K562 (cell line): ENCODE data around the gene NAA80. TPM values are rescaled to one million over a fixed set of nuclear protein-coding genes. Genes with fewer than 3 reads are reported as not detected.

ENCODE experiments used
- CTBP1 ChIP-seq: fragments of 450-650 bp; IDR thresholded peaks from 2 replicates; pipeline ENCODE4 v1.6.1; 2016; ENCODE audit warnings: borderline replicate concordance
- ESRRB ChIP-seq: fragments of 250-450 bp; sonication (Bioruptor Pico); IDR thresholded peaks from 2 replicates; pipeline ENCODE4 v1.5.0; 2020; ENCODE audit warnings: mild to moderate bottlenecking, moderate library complexity, borderline replicate concordance
- FOXJ2 ChIP-seq: fragments of 200-800 bp; sonication (Bioruptor generic); IDR thresholded peaks from 2 replicates; pipeline ENCODE4 v1.6.1; 2016; ENCODE audit warnings: missing genetic modification characterization, missing compliant biosample characterization
- HDAC8 ChIP-seq: fragments of 450-650 bp; IDR thresholded peaks from 2 replicates; pipeline ENCODE4 v1.6.1; 2016; ENCODE audit warnings: mild to moderate bottlenecking, missing genetic modification characterization, moderate library complexity, missing compliant biosample characterization
- MCM2 ChIP-seq: fragments of 450-650 bp; IDR thresholded peaks from 2 replicates; pipeline ENCODE4 v1.6.1; 2017; ENCODE audit warnings: low read depth, mild to moderate bottlenecking
- MTA2 ChIP-seq: fragments of 450-650 bp; IDR thresholded peaks from 2 replicates; pipeline ENCODE4 v1.6.1; 2016; ENCODE audit warnings: low read depth
- NFYB ChIP-seq: IDR thresholded peaks from 2 replicates; pipeline ENCODE4 v1.6.1; 2011; ENCODE audit warnings: mild to moderate bottlenecking, moderate library complexity; ENCODE audit not compliant: insufficient read length; ENCODE audit errors: extremely low read depth
- SAP30 ChIP-seq: fragments of 200-600 bp; sonication (generic); IDR thresholded peaks from 2 replicates; pipeline ENCODE4 v1.6.1; 2012; ENCODE audit warnings: borderline replicate concordance, low read depth, mild to moderate bottlenecking, moderate library complexity, low read length, control low read depth, inconsistent platforms; ENCODE audit not compliant: insufficient read depth, poor library complexity, severe bottlenecking
- SMAD3 ChIP-seq: fragments of 450-650 bp; formaldehyde crosslinking; conservative IDR thresholded peaks from 2 replicates; pipeline ENCODE4 v1.4.0; 2020; ENCODE audit warnings: mild to moderate bottlenecking
- TRIM28 ChIP-seq: fragments of 450-650 bp; IDR thresholded peaks from 2 replicates; pipeline ENCODE4 v1.6.1; 2017
- polyA plus RNA-seq, 8 experiments: library from polyadenylated mRNA; depleted of rRNA in 4 of 8; stranded (reverse) in 5 of 8; unstranded in 3 of 8; fragments of >200 nt; fragmentation: Nextera tagmentation in 2 of 8; fragmentation: Illumina TruSeq in 1 of 8; extraction: Ambion mirVana in 2 of 8; extraction: Trizol in 1 of 8; gene quantifications; 2 replicates each; pipeline versions ENCODE4 v1.2.1 to v1.2.3, GENCODE V29; 2011 to 2014; ENCODE audit warnings: inconsistent platforms in 1 of 8, missing spikeins in 1 of 8
- total RNA-seq, 7 experiments: library from RNA; depleted of rRNA in 6 of 7; stranded (reverse); fragments of >200 nt in 6 of 7; fragmentation: Illumina TruSeq in 2 of 7; extraction: Trizol in 2 of 7; gene quantifications; 2 replicates each; pipeline versions ENCODE4 v1.2.1 to v1.2.3, GENCODE V29; 2011 to 2021; ENCODE audit warnings: low replicate concordance in 1 of 7
- TF ChIP-seq, protein P1 (sequence below), 2 experiments: fragments of 150-350 bp in 1 of 2; IDR thresholded peaks; 2 replicates each; pipeline ENCODE4 v1.6.1; 2012 to 2016; ENCODE audit warnings: low read depth in 2 of 2, low read length in 2 of 2, mild to moderate bottlenecking in 1 of 2, moderate library complexity in 1 of 2
- TF ChIP-seq, protein P2 (sequence below): fragments of 250-450 bp; sonication (Bioruptor Pico); IDR thresholded peaks from 2 replicates; pipeline ENCODE4 v1.4.0; 2020; ENCODE audit warnings: mild to moderate bottlenecking, moderate library complexity
- TF ChIP-seq, protein P3 (sequence below): sonication (generic); formaldehyde crosslinking; IDR thresholded peaks from 2 replicates; pipeline ENCODE4 v1.8.0; 2022; ENCODE audit warnings: missing genetic modification reagents, mild to moderate bottlenecking, borderline replicate concordance
- TF ChIP-seq, protein P4 (sequence below): fragments of 450-650 bp; IDR thresholded peaks from 2 replicates; pipeline ENCODE4 v1.6.1; 2016
- TF ChIP-seq, protein P5 (sequence below): fragments of 450-650 bp; formaldehyde crosslinking; conservative IDR thresholded peaks from 2 replicates; pipeline ENCODE4 v1.4.0; 2022; ENCODE audit warnings: mild to moderate bottlenecking, missing genetic modification characterization
- TF ChIP-seq, protein P6 (sequence below): fragments of 200-800 bp; sonication (Bioruptor generic); IDR thresholded peaks from 2 replicates; pipeline ENCODE4 v1.6.1; 2017; ENCODE audit warnings: missing genetic modification characterization, missing compliant biosample characterization

The NAA80 gene
- total and polyA plus RNA-seq, 9 of the 15 experiments (the other 6 are each of a cell fraction or from before 2014, with no cell fraction given), result 0.82 to 24.0 (median 8.6) TPM

DNA sequence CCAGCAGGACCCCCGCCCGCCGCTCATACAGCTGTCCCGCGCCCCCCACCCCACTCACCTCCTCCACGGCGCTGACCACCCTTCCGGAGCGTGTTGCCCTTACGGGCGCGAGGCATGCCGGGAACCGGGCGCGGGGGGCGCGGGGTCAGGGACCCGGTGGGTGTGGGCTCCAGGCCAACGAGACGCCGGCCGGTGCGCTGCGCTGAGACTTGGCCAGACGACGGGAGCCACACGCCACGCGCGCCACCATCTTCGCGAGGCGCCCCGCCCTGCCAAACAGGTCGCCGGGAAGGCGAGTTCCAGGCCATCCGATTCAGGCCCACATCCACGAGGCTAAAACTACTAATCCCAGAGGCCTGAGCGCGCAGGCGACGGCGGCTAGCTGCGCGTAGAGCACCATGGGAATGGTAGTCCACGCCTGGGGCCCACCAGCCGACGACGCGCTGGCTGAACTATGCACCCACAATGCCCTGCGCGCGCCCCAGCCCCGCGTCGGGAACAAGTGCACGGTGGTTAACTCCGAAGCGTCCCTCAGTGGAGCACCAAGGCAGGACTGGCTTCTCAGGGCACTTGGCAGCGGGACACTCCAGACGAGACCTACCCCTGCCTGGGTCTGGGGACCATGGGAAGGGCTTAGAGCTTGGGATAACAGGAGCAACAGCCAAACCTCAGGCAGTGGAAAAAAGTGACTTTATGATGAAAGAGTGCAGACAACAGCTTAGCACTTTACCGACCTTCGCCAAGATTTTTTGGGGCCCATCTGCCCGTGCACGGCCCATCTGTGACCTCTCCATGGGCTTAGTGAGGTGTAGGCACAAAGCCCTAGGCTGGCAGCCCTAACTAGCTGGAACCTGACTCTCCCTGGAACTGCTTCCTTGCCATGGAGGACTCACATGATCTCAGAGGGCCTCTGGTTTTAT lies 6.8 kb downstream of the NAA80 start, which contains the start of gene IFRD2 (continued):
- TF ChIP-seq ESRRB (CRISPR knock-in tag) (no peak), NFYB (no peak), CTBP1 (peak; percentile 56; the same call in 1 of the 2 replicates), HDAC8 (peak; percentile 79; the same call in 1 of the 2 replicates), TRIM28 (no peak), SMAD3 (CRISPR knock-in tag) (peak; percentile 96), MCM2 (no peak), SAP30 (peak; percentile 79), MTA2 (no peak), FOXJ2 (tag) (peak; percentile 81; the same call in 1 of the 2 replicates)
- TF ChIP-seq, protein P1, sequence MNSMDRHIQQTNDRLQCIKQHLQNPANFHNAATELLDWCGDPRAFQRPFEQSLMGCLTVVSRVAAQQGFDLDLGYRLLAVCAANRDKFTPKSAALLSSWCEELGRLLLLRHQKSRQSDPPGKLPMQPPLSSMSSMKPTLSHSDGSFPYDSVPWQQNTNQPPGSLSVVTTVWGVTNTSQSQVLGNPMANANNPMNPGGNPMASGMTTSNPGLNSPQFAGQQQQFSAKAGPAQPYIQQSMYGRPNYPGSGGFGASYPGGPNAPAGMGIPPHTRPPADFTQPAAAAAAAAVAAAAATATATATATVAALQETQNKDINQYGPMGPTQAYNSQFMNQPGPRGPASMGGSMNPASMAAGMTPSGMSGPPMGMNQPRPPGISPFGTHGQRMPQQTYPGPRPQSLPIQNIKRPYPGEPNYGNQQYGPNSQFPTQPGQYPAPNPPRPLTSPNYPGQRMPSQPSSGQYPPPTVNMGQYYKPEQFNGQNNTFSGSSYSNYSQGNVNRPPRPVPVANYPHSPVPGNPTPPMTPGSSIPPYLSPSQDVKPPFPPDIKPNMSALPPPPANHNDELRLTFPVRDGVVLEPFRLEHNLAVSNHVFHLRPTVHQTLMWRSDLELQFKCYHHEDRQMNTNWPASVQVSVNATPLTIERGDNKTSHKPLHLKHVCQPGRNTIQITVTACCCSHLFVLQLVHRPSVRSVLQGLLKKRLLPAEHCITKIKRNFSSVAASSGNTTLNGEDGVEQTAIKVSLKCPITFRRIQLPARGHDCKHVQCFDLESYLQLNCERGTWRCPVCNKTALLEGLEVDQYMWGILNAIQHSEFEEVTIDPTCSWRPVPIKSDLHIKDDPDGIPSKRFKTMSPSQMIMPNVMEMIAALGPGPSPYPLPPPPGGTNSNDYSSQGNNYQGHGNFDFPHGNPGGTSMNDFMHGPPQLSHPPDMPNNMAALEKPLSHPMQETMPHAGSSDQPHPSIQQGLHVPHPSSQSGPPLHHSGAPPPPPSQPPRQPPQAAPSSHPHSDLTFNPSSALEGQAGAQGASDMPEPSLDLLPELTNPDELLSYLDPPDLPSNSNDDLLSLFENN (IDR thresholded peaks at IDR 0.05; ENCODE audit: low read depth in 2 of 2, low read length in 2 of 2), result no peak
- TF ChIP-seq, protein P2, sequence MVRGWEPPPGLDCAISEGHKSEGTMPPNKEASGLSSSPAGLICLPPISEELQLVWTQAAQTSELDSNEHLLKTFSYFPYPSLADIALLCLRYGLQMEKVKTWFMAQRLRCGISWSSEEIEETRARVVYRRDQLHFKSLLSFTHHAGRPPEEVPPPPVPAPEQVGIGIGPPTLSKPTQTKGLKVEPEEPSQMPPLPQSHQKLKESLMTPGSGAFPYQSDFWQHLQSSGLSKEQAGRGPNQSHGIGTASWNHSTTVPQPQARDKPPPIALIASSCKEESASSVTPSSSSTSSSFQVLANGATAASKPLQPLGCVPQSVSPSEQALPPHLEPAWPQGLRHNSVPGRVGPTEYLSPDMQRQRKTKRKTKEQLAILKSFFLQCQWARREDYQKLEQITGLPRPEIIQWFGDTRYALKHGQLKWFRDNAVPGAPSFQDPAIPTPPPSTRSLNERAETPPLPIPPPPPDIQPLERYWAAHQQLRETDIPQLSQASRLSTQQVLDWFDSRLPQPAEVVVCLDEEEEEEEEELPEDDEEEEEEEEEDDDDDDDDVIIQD (CRISPR knock-in tag), result no peak
- TF ChIP-seq, protein P3, sequence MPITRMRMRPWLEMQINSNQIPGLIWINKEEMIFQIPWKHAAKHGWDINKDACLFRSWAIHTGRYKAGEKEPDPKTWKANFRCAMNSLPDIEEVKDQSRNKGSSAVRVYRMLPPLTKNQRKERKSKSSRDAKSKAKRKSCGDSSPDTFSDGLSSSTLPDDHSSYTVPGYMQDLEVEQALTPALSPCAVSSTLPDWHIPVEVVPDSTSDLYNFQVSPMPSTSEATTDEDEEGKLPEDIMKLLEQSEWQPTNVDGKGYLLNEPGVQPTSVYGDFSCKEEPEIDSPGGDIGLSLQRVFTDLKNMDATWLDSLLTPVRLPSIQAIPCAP (CRISPR knock-in tag), result no peak
- TF ChIP-seq, protein P4, sequence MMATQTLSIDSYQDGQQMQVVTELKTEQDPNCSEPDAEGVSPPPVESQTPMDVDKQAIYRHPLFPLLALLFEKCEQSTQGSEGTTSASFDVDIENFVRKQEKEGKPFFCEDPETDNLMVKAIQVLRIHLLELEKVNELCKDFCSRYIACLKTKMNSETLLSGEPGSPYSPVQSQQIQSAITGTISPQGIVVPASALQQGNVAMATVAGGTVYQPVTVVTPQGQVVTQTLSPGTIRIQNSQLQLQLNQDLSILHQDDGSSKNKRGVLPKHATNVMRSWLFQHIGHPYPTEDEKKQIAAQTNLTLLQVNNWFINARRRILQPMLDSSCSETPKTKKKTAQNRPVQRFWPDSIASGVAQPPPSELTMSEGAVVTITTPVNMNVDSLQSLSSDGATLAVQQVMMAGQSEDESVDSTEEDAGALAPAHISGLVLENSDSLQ, result no peak
- TF ChIP-seq, protein P5, sequence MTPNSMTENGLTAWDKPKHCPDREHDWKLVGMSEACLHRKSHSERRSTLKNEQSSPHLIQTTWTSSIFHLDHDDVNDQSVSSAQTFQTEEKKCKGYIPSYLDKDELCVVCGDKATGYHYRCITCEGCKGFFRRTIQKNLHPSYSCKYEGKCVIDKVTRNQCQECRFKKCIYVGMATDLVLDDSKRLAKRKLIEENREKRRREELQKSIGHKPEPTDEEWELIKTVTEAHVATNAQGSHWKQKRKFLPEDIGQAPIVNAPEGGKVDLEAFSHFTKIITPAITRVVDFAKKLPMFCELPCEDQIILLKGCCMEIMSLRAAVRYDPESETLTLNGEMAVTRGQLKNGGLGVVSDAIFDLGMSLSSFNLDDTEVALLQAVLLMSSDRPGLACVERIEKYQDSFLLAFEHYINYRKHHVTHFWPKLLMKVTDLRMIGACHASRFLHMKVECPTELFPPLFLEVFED, result no peak
- TF ChIP-seq, protein P6, sequence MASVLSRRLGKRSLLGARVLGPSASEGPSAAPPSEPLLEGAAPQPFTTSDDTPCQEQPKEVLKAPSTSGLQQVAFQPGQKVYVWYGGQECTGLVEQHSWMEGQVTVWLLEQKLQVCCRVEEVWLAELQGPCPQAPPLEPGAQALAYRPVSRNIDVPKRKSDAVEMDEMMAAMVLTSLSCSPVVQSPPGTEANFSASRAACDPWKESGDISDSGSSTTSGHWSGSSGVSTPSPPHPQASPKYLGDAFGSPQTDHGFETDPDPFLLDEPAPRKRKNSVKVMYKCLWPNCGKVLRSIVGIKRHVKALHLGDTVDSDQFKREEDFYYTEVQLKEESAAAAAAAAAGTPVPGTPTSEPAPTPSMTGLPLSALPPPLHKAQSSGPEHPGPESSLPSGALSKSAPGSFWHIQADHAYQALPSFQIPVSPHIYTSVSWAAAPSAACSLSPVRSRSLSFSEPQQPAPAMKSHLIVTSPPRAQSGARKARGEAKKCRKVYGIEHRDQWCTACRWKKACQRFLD, result peak; percentile 98
